IMR-90 (cell line): ENCODE data around the gene TRAF1. TPM values are rescaled to one million over a fixed set of nuclear protein-coding genes. Genes with fewer than 3 reads are reported as not detected.

ENCODE experiments used
- ATAC-seq: fragments of 200-7000 bp; cut with Tn5 transposase; 2 replicates; pipeline ENCODE4 v1.9.1; 2020; ENCODE audit warnings: low read depth, mild to moderate bottlenecking, moderate library complexity
- BruUV-seq: library from RNA; stranded (reverse); fragments of 400-500 nt; replicated peaks from 2 replicates; lab custom pipeline; 2021; lab: Mats Ljungman, UMichigan
- CTCF ChIA-PET: fragments of 300-600 bp; formaldehyde crosslinking; extraction: SDS; loops from one replicate; lab custom pipeline; 2021; ENCODE audit warnings: antibody characterized with exemption; lab: Yijun Ruan, JAX
- POLR2A ChIA-PET: fragments of 300-600 bp; sonication (Branson Sonifier 250); formaldehyde crosslinking; loops from one replicate; lab custom pipeline; 2022; ENCODE audit warnings: antibody characterized with exemption; ENCODE audit not compliant: unreplicated experiment; lab: Charles Lee
- DNase-seq: peaks from one replicate; pipeline ENCODE4 v3.0.0; 2013
- H2AFZ ChIP-seq: replicated peaks from 2 replicates; pipeline ENCODE3; 2013; ENCODE audit warnings: low read length, mild to moderate bottlenecking; ENCODE audit not compliant: poor library complexity
- H2AK5ac ChIP-seq: 2 replicates; pipeline ENCODE4 v1.6.1; 2013; ENCODE audit warnings: low read depth, low read length, inconsistent platforms
- H2AK9ac ChIP-seq: replicated peaks from 2 replicates; pipeline ENCODE3; 2013; ENCODE audit warnings: mild to moderate bottlenecking, low read depth, low read length, moderate library complexity; ENCODE audit not compliant: poor library complexity
- H2BK120ac ChIP-seq: 2 replicates; pipeline ENCODE4 v1.6.1; 2013; ENCODE audit warnings: low read depth, low read length, inconsistent platforms
- H2BK15ac ChIP-seq: 3 replicates; pipeline ENCODE4 v1.6.1; 2013; ENCODE audit warnings: low read depth, low read length, inconsistent platforms
- H2BK20ac ChIP-seq: 2 replicates; pipeline ENCODE4 v1.6.1; 2013; ENCODE audit warnings: low read depth, mild to moderate bottlenecking, inconsistent platforms, low read length, moderate library complexity
- H2BK5ac ChIP-seq: 2 replicates; pipeline ENCODE4 v1.6.1; 2013; ENCODE audit warnings: mild to moderate bottlenecking, low read depth, low read length, inconsistent platforms; ENCODE audit not compliant: poor library complexity, severe bottlenecking
- H3K14ac ChIP-seq: replicated peaks from 2 replicates; pipeline ENCODE4 v1.6.1; 2013; ENCODE audit warnings: low read depth, low read length, inconsistent platforms
- H3K18ac ChIP-seq: 2 replicates; pipeline ENCODE4 v1.6.1; 2013; ENCODE audit warnings: low read depth, low read length, control low read depth
- H3K23ac ChIP-seq: 2 replicates; pipeline ENCODE4 v1.6.1; 2013; ENCODE audit warnings: low read depth, low read length, inconsistent platforms
- H3K27ac ChIP-seq: 2 replicates; pipeline ENCODE4 v1.5.1; 2013; ENCODE audit warnings: mild to moderate bottlenecking, control low read depth, low read length; ENCODE audit not compliant: insufficient read depth
- H3K27me3 ChIP-seq: 2 replicates; pipeline ENCODE4 v1.6.1; 2013; ENCODE audit warnings: low read length; ENCODE audit not compliant: control insufficient read depth, insufficient read depth
- H3K36me3 ChIP-seq: 2 replicates; pipeline ENCODE4 v1.6.1; 2013; ENCODE audit warnings: low read length, mixed read lengths; ENCODE audit not compliant: control insufficient read depth, insufficient read depth
- H3K4ac ChIP-seq: 2 replicates; pipeline ENCODE4 v1.6.1; 2013; ENCODE audit warnings: low read depth, low read length, inconsistent platforms
- H3K4me1 ChIP-seq: 2 replicates; pipeline ENCODE4 v1.6.1; 2013; ENCODE audit warnings: low read length, mixed read lengths; ENCODE audit not compliant: control insufficient read depth, insufficient read depth
- H3K4me2 ChIP-seq: 2 replicates; pipeline ENCODE4 v1.6.1; 2013; ENCODE audit warnings: low read depth, mild to moderate bottlenecking, control low read depth, low read length, moderate library complexity
- H3K4me3 ChIP-seq: 2 replicates; pipeline ENCODE4 v1.5.1; 2013; ENCODE audit warnings: low read depth, mild to moderate bottlenecking, control low read depth, low read length, moderate library complexity; ENCODE audit not compliant: insufficient read depth
- H3K56ac ChIP-seq: 2 replicates; pipeline ENCODE4 v1.6.1; 2013; ENCODE audit warnings: low read length, inconsistent platforms; ENCODE audit not compliant: insufficient read depth; ENCODE audit errors: extremely low read depth
- H3K79me1 ChIP-seq, 2 experiments: 2 replicates each; pipeline ENCODE4 v1.6.1; 2013; ENCODE audit warnings: low read length in 2 of 2, inconsistent platforms in 1 of 2, low read depth in 1 of 2
- H3K9ac ChIP-seq: 2 replicates; pipeline ENCODE4 v1.6.1; 2013; ENCODE audit warnings: low read depth, low read length, control low read depth
- H3K9me1 ChIP-seq: 2 replicates; pipeline ENCODE4 v1.6.1; 2013; ENCODE audit warnings: low read length, inconsistent platforms; ENCODE audit not compliant: insufficient read depth
- H3K9me3 ChIP-seq: 2 replicates; pipeline ENCODE4 v1.6.1; 2013; ENCODE audit warnings: low read length; ENCODE audit not compliant: control insufficient read depth, insufficient read depth
- H4K20me1 ChIP-seq: 2 replicates; pipeline ENCODE4 v1.6.1; 2013; ENCODE audit warnings: low read length, inconsistent platforms; ENCODE audit not compliant: insufficient read depth
- H4K5ac ChIP-seq: 2 replicates; pipeline ENCODE4 v1.6.1; 2013; ENCODE audit warnings: mild to moderate bottlenecking, low read depth, low read length, control low read depth
- H4K8ac ChIP-seq, 2 experiments: 2 replicates each; pipeline ENCODE4 v1.6.1; 2013; ENCODE audit warnings: low read depth in 2 of 2, low read length in 2 of 2, control low read depth in 1 of 2, inconsistent platforms in 1 of 2
- H4K91ac ChIP-seq: 2 replicates; pipeline ENCODE4 v1.6.1; 2013; ENCODE audit warnings: low read depth, low read length, inconsistent platforms; ENCODE audit not compliant: insufficient read depth
- BHLHE40 ChIP-seq: fragments of 150-350 bp; IDR thresholded peaks from 2 replicates; pipeline ENCODE4 v1.6.1; 2016; ENCODE audit warnings: mild to moderate bottlenecking, low read depth, low read length
- CEBPB ChIP-seq: IDR thresholded peaks from 2 replicates; pipeline ENCODE4 v1.6.1; 2012; ENCODE audit warnings: low read depth, low read length, improper control_type of control experiment
- CHD1 ChIP-seq: IDR thresholded peaks from 2 replicates; pipeline ENCODE4 v1.6.1; 2012; ENCODE audit warnings: low read depth, low read length, improper control_type of control experiment
- FOS ChIP-seq: fragments of 150-350 bp; IDR thresholded peaks from 2 replicates; pipeline ENCODE4 v1.6.1; 2016; ENCODE audit warnings: low read depth, low read length
- MAFK ChIP-seq: IDR thresholded peaks from 2 replicates; pipeline ENCODE4 v1.6.1; 2012; ENCODE audit warnings: low read depth, low read length, improper control_type of control experiment
- MAZ ChIP-seq: IDR thresholded peaks from 2 replicates; pipeline ENCODE4 v1.6.1; 2012; ENCODE audit warnings: low read depth, mild to moderate bottlenecking, low read length, improper control_type of control experiment, moderate library complexity, borderline replicate concordance
- MXI1 ChIP-seq: IDR thresholded peaks from 2 replicates; pipeline ENCODE4 v1.6.1; 2012; ENCODE audit warnings: low read depth, mild to moderate bottlenecking, low read length, moderate library complexity, borderline replicate concordance
- NFE2L2 ChIP-seq: fragments of 150-350 bp; IDR thresholded peaks from 2 replicates; pipeline ENCODE4 v1.6.1; 2016; ENCODE audit warnings: low read depth, mild to moderate bottlenecking, low read length
- POLR2A ChIP-seq: IDR thresholded peaks from 2 replicates; pipeline ENCODE4 v1.6.1; 2012; ENCODE audit warnings: mild to moderate bottlenecking, low read depth, low read length
- RAD21 ChIP-seq: IDR thresholded peaks from 2 replicates; pipeline ENCODE4 v1.6.1; 2012; ENCODE audit warnings: low read length, improper control_type of control experiment
- RCOR1 ChIP-seq: IDR thresholded peaks from 2 replicates; pipeline ENCODE4 v1.6.1; 2012; ENCODE audit warnings: mild to moderate bottlenecking, low read length, improper control_type of control experiment; ENCODE audit not compliant: insufficient replicate concordance
- RFX5 ChIP-seq: IDR thresholded peaks from 2 replicates; pipeline ENCODE4 v1.8.0; 2012; ENCODE audit warnings: low read depth, mild to moderate bottlenecking, low read length, moderate library complexity
- SMC3 ChIP-seq: fragments of 150-350 bp; IDR thresholded peaks from 2 replicates; pipeline ENCODE4 v1.6.1; 2016; ENCODE audit warnings: low read depth, mild to moderate bottlenecking, antibody characterized with exemption, low read length, moderate library complexity
- WGBS, 2 experiments: methylation state at CpG; one replicate each; pipeline versions ENCODE4 v1.1.5 to v1.1.7; 2013; ENCODE audit warnings: missing lambda C conversion rate in 2 of 2; ENCODE audit not compliant: insufficient read length in 1 of 2; ENCODE audit errors: extremely low coverage in 2 of 2; 5-methylcytosine and 5-hydroxymethylcytosine counted together
- dilution Hi-C: fragments of 300-500 bp; cut with HindIII; formaldehyde crosslinking; loops from one replicate; pipeline ENCODE4 v1.14.3; 2018; ENCODE audit warnings: low sequenced_read_pairs; ENCODE audit not compliant: unreplicated experiment
- in situ Hi-C: fragments of 300-500 bp; cut with MboI; formaldehyde crosslinking; loops from 3 replicates; pipeline ENCODE4 v1.14.3; 2019; ENCODE audit warnings: low sequenced_read_pairs, inconsistent platforms, mixed read lengths
- intact Hi-C: fragments of 100-400 bp; cut with micrococcal nuclease; formaldehyde crosslinking; loops from 2 replicates; pipeline ENCODE4 v1.10.0; 2022
- polyA plus RNA-seq, 3 experiments: library from polyadenylated mRNA; depleted of rRNA; stranded (reverse); fragments of >200 nt; gene quantifications; 2 replicates each; pipeline ENCODE4 v1.2.3, GENCODE V29; 2012; ENCODE audit warnings: low replicate concordance in 1 of 3
- total RNA-seq: library from RNA; depleted of rRNA; stranded (reverse); fragments of >200 nt; gene quantifications from 2 replicates; pipeline ENCODE4 v1.2.3, GENCODE V29; 2012
- TF ChIP-seq, protein P1 (sequence below): fragments of 150-350 bp; IDR thresholded peaks from 2 replicates; pipeline ENCODE4 v1.6.1; 2017; ENCODE audit warnings: mild to moderate bottlenecking, antibody characterized with exemption, low read length, low read depth
- TF ChIP-seq, protein P2 (sequence below): fragments of 150-350 bp; IDR thresholded peaks from 2 replicates; pipeline ENCODE4 v1.6.1; 2016; ENCODE audit warnings: low read depth, mild to moderate bottlenecking, low read length, moderate library complexity, borderline replicate concordance
- TF ChIP-seq, protein P3 (sequence below): conservative IDR thresholded peaks from 2 replicates; pipeline ENCODE4 v1.5.1; 2012; ENCODE audit warnings: mild to moderate bottlenecking, low read depth, low read length, improper control_type of control experiment

The TRAF1 gene
- total and polyA plus RNA-seq, 2 of the 4 experiments (the other 2 are of a cell fraction) = 3.9 to 4.1 TPM

DNA sequence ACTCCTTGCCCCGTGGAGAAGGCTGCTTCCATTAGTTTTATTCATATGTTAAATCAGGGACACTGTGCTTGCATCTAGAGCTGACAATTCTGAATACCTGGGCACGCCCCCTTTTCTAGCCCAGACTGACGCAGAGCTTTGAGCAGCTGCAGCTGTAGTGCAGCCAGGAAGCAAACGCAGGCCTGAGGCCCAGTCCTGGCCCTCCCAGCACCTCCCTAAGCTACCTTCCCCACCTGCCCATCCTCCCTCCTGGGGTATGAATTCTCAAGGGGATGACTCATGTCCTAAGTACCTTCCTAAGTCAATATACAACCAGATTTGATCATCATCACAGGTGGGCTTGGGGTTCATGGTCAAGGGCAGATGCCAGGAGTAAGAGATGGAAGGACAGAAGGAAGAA lies 53.1 kb downstream of the TRAF1 start:
- Histone ChIP-seq H2BK5ac (no peak overlapping the region), H2AK5ac (peak overlapping the region; percentile 34; the same call in 1 of the 2 replicates), H2BK15ac (no peak overlapping the region), H3K9me3 (no peaks in the 10 kb centered on the region), H3K14ac (no peak overlapping the region), H4K20me1 (no peaks in the 10 kb centered on the region), H2AFZ (no peak overlapping the region), H3K4me3 (no peak overlapping the region), H3K9me1 (peaks cover 28% of the 10 kb centered on the region; the same call in 1 of the 2 replicates), H3K4ac (no peak overlapping the region; the same call in 1 of the 2 replicates), H3K27ac (no peak overlapping the region), H4K5ac (no peak overlapping the region), H3K9ac (no peak overlapping the region), H3K27me3 (no peaks in the 10 kb centered on the region), H3K18ac (no peak overlapping the region), H4K91ac (no peak overlapping the region), H3K79me1 (peaks cover 19 to 57% of the 10 kb centered on the region in 2 experiments), H2AK9ac (no peak overlapping the region), H4K8ac (0 out of 4 replicates have a peak overlapping the region, but pooled peaks of 1 of the 2 experiments have one; percentile 4), H3K4me1 (peaks cover 19% of the 10 kb centered on the region), H2BK20ac (no peak overlapping the region), H2BK120ac (no peak overlapping the region), H3K4me2 (no peak overlapping the region), H3K56ac (no peak overlapping the region), H3K23ac (no peak overlapping the region), H3K36me3 (peaks cover 16% of the 10 kb centered on the region)
- intact Hi-C loops (no loop called here), in situ Hi-C loops (loop anchor here (5.0 kb wide), 1 partner anchor 64 kb away; no protein-coding TSS in a partner anchor), dilution Hi-C loops (no loop called here)
- ATAC-seq (no peak), DNase-seq (no peak)
- TF ChIP-seq CEBPB = no peak
- no peak for TF ChIP-seq MAFK
- TF ChIP-seq, protein P1, sequence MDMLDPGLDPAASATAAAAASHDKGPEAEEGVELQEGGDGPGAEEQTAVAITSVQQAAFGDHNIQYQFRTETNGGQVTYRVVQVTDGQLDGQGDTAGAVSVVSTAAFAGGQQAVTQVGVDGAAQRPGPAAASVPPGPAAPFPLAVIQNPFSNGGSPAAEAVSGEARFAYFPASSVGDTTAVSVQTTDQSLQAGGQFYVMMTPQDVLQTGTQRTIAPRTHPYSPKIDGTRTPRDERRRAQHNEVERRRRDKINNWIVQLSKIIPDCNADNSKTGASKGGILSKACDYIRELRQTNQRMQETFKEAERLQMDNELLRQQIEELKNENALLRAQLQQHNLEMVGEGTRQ = no peak
- no peak for TF ChIP-seq POLR2A
- no peak for TF ChIP-seq CHD1
- TF ChIP-seq RAD21 = no peak
- no peak for TF ChIP-seq MAZ
- TF ChIP-seq, protein P2, sequence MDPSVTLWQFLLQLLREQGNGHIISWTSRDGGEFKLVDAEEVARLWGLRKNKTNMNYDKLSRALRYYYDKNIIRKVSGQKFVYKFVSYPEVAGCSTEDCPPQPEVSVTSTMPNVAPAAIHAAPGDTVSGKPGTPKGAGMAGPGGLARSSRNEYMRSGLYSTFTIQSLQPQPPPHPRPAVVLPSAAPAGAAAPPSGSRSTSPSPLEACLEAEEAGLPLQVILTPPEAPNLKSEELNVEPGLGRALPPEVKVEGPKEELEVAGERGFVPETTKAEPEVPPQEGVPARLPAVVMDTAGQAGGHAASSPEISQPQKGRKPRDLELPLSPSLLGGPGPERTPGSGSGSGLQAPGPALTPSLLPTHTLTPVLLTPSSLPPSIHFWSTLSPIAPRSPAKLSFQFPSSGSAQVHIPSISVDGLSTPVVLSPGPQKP = no peak
- TF ChIP-seq SMC3 = no peak
- TF ChIP-seq MXI1 = no peak
- no peak for TF ChIP-seq NFE2L2
- no peak for TF ChIP-seq RCOR1
- no peak for TF ChIP-seq FOS
- TF ChIP-seq BHLHE40 = no peak
- TF ChIP-seq, protein P3, sequence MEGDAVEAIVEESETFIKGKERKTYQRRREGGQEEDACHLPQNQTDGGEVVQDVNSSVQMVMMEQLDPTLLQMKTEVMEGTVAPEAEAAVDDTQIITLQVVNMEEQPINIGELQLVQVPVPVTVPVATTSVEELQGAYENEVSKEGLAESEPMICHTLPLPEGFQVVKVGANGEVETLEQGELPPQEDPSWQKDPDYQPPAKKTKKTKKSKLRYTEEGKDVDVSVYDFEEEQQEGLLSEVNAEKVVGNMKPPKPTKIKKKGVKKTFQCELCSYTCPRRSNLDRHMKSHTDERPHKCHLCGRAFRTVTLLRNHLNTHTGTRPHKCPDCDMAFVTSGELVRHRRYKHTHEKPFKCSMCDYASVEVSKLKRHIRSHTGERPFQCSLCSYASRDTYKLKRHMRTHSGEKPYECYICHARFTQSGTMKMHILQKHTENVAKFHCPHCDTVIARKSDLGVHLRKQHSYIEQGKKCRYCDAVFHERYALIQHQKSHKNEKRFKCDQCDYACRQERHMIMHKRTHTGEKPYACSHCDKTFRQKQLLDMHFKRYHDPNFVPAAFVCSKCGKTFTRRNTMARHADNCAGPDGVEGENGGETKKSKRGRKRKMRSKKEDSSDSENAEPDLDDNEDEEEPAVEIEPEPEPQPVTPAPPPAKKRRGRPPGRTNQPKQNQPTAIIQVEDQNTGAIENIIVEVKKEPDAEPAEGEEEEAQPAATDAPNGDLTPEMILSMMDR = no peak
- no peak for TF ChIP-seq RFX5
- BruUV-seq = no TSS peak
- POLR2A ChIA-PET = no interaction called here
- no CpG with 5 or more reads among the region's 4 CpGs for WGBS, 2 experiments
- CTCF ChIA-PET = interaction anchor here (0.6 kb wide), 1 partner anchor 462 kb away, joined by 3 read pairs; no protein-coding TSS in a partner anchor
